RWPE2 (cell line): ENCODE data around the gene CDC45.
"Not testable (repeated sequence)": the region's sequence is repeated elsewhere in the genome, so short reads cannot be mapped to it uniquely, and the experiment has no call there.

Experiments
- ATAC-seq: fragments of 200-7000 bp; cut with Tn5 transposase; 3 replicates; pipeline ENCODE4 v1.9.1; 2021; ENCODE audit warnings: low read depth
- DNase-seq: peaks from one replicate; pipeline ENCODE4 v3.0.0-alpha.2; 2020; ENCODE audit warnings: low spot score
- H3K27ac ChIP-seq: fragments of 450-650 bp; 2 replicates; pipeline ENCODE4 v1.5.1; 2017; ENCODE audit warnings: mild to moderate bottlenecking; ENCODE audit not compliant: poor library complexity, severe bottlenecking
- H3K27me3 ChIP-seq: fragments of 250-450 bp; sonication (Bioruptor Pico); 2 replicates; pipeline ENCODE4 v1.5.1; 2021; ENCODE audit warnings: mild to moderate bottlenecking, moderate library complexity; ENCODE audit not compliant: insufficient read depth, poor library complexity, severe bottlenecking
- H3K36me3 ChIP-seq: fragments of 250-450 bp; sonication (Bioruptor Pico); 2 replicates; pipeline ENCODE4 v1.5.1; 2020; ENCODE audit warnings: low read depth, mild to moderate bottlenecking, moderate library complexity
- H3K4me1 ChIP-seq: fragments of 250-450 bp; sonication (Bioruptor Pico); 2 replicates; pipeline ENCODE4 v1.5.1; 2021; ENCODE audit warnings: mild to moderate bottlenecking, moderate library complexity; ENCODE audit not compliant: insufficient read depth, poor library complexity, severe bottlenecking
- H3K4me3 ChIP-seq: fragments of 250-450 bp; sonication (Bioruptor Pico); 2 replicates; pipeline ENCODE4 v1.5.1; 2021; ENCODE audit warnings: mild to moderate bottlenecking, moderate library complexity; ENCODE audit not compliant: severe bottlenecking
- H3K9me3 ChIP-seq: fragments of 250-450 bp; sonication (Bioruptor Pico); 2 replicates; pipeline ENCODE4 v1.5.1; 2021; ENCODE audit warnings: mild to moderate bottlenecking, moderate library complexity; ENCODE audit not compliant: severe bottlenecking
- CTCF ChIP-seq: fragments of 450-650 bp; IDR thresholded peaks from one replicate; pipeline ENCODE4 v1.5.1; 2017; ENCODE audit warnings: mild to moderate bottlenecking, moderate library complexity; ENCODE audit not compliant: poor library complexity, severe bottlenecking

CDC45 gene

GRCh38 chr22:19545935-19546207 lies 66.2 kb downstream of the CDC45 start:
- Histone ChIP-seq H3K27me3 (no peaks in the 10 kb centered on the region), H3K4me1 (no peaks in the 10 kb centered on the region)
- no peak for ATAC-seq

DNA sequence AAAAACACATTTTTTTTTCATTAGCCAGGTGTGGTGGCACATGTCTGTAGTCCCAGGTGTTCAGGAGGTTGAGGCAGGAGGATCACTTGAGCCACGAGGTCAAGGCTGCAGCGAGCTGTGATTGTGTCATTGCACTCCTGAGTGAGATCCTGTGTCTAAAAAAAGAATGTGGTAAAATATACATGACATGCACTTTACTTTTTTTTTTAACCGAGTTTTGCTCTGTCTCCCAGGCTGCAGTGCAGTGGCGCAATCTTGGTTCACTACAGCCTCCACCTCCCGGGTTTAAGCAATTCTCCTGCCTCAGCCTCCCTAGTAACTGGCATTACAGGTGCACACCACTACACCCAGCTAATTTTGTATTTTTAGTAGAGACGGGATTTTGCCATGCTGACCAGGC lies 67.0 kb downstream of the CDC45 start:
- H3K27ac ChIP-seq, result no peak overlapping the region
- H3K27me3 ChIP-seq, result no peaks in the 10 kb centered on the region
- H3K4me3 ChIP-seq, result no peak overlapping the region
- DNase-seq (no peak), ATAC-seq (no peak)
- TF ChIP-seq CTCF, result no peak
- H3K9me3 ChIP-seq, result peaks cover 3% of the 10 kb centered on the region
- no peaks in the 10 kb centered on the region for H3K36me3 ChIP-seq
- no peaks in the 10 kb centered on the region for H3K4me1 ChIP-seq

More at GRCh38 chr22:19545935-19546207, 66.2 kb downstream of the CDC45 start:
- no peak for DNase-seq
- Histone ChIP-seq H3K27ac (no peak overlapping the region), H3K9me3 (peaks cover 3% of the 10 kb centered on the region), H3K36me3 (no peaks in the 10 kb centered on the region), H3K4me3 (no peak overlapping the region)
- TF ChIP-seq CTCF, result no peak

- Histone ChIP-seq H3K27ac (no peak overlapping the region), H3K4me3 (no peak overlapping the region), H3K27me3 (no peaks in the 10 kb centered on the region), H3K9me3 (peaks cover 3% of the 10 kb centered on the region), H3K4me1 (no peaks in the 10 kb centered on the region), H3K36me3 (no peaks in the 10 kb centered on the region)
- no peak for DNase-seq
- ATAC-seq, result no peak
- TF ChIP-seq CTCF, result no peak
These were observed 67.9 kb downstream of the CDC45 start for GRCh38 chr22:19547620-19548019.

- not testable (repeated sequence) for H3K4me1 ChIP-seq, ATAC-seq, H3K27me3 ChIP-seq, H3K27ac ChIP-seq, H3K36me3 ChIP-seq, H3K9me3 ChIP-seq, DNase-seq, H3K4me3 ChIP-seq
These were observed 68.7 kb downstream of the CDC45 start for GRCh38 chr22:19548427-19548826.

DNA sequence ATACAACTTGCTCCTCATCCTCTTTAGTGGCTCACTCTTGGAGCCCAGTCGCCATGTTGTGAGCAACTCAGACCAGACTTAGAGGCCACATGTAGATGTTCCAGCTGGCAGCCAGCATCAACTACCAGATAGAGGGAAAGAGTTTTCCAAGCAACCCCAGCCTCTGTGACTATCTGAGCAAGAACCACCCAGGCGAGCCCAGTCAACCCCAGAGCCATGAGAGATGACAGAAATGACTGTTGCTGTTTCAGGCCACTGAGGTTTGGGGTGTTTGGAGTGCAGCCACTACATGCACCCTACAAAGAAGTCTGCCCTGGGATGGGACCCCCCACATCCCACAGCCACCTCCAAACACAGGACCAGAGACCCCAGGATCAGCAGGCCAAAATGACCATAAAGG lies 69.2 kb downstream of the CDC45 start:
- H3K9me3 ChIP-seq, result peaks cover 9% of the 10 kb centered on the region
- H3K4me3 ChIP-seq, result no peak overlapping the region
- no peak for DNase-seq
- no peaks in the 10 kb centered on the region for H3K4me1 ChIP-seq
- H3K27ac ChIP-seq, result no peak overlapping the region
- no peaks in the 10 kb centered on the region for H3K27me3 ChIP-seq
- no peak for TF ChIP-seq CTCF
- ATAC-seq, result no peak
- H3K36me3 ChIP-seq, result no peaks in the 10 kb centered on the region
